Pulmonary artery endothelial cell (primary cell): ENCODE results near the gene UTS2R. TPM values are rescaled to one million over a fixed set of nuclear protein-coding genes. Genes with fewer than 3 reads are reported as not detected.
"Not testable (repeated sequence)": the region's sequence is repeated elsewhere in the genome, so short reads cannot be mapped to it uniquely, and the experiment has no call there.

Source experiments
- DNase-seq: peaks from one replicate; pipeline ENCODE4 v3.0.0-alpha.2; 2011; ENCODE audit warnings: low read depth, low spot score
- total RNA-seq: library from RNA; depleted of rRNA; stranded (reverse); fragments of >200 nt; gene quantifications from 2 replicates; pipeline ENCODE4 v1.2.3, GENCODE V29; 2014

Gene UTS2R
- total RNA-seq, 1 donor from 2014 or later, result not detected

DNA sequence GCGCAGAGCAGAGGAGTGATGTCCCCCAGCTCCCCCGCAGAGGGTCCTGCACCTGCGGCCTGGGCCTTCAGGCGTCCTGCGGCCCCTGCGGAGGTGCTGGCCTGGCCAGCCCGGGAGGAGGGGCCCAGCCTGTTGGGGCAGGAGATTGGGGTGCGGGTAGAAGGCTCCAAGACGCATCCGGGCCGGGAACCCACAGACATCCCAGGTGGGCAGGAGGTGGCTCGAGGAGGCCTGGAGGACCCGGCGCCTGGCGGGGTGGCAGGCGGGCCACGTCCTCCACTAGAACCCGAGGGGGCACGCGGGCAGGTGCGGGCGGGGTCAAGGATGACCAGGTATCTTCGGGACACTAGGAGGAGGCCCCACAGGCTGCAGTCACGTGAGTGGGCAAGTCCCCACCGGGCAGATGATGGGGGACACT is 37.4 kb upstream of the UTS2R start:
- no peak for DNase-seq

- DNase-seq, result no peak
Measured at GRCh38 chr17:82334622-82335394, 36.8 kb upstream of the UTS2R start.

GRCh38 chr17:82338858-82339633 is 32.5 kb upstream of the UTS2R start:
- no peak for DNase-seq

GRCh38 chr17:82339634-82340580 is 31.7 kb upstream of the UTS2R start:
- no peak for DNase-seq

DNA sequence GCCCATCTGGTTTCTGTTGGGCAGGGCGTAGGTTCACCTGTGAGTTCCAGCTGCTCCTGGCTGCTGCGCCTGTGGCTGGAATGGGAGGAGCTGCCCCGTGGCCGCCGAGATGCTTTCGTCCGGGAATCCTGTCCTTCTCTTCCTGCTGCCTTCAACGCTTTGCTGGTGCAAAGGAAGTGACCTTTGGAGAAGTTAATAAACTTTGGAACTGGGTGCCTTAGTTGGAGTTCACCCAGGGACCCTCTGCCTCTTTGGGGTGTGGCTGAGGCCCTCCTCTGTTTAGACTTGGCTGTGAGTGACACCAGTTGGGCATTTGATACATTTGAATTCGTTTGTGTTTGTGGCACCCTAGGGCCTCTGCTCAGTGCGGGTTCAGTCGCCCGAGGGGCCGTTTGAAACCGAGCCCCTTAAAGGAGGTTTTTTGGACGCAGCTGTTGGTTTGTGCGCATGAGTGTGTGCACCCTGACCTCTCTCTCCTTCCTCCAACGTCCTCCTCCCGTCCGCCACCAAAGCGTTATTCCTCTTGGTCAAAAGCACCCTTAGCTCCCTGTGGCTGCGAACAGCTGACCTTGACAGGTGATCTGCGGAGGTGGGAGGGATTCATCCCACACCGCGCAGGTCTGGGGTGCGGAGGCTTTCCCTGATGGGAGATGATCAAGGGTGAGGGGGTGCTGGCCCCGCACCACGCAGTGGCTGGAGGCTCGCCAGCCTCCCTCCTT is 29.0 kb upstream of the UTS2R start:
- no peak for DNase-seq

DNA sequence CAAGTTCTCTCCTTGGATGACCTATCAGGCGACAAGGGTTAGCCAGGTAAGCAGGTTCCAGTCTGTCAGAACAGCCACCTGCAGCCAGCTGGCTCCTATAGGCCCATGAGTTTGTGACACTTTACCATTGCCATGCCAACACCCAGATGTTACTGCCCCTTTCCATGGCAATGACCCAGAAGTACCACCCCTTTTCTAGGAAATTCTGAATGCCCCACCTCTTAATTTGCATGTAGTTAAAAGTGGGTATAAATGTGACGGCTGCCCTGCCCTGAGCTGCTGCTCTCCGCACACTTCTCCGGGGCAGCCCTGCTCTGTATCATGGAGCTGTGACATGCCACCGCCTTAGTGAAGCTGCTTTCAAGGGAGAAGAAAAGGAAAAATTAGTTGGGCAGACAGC is 28.0 kb upstream of the UTS2R start:
- no peak for DNase-seq

DNA sequence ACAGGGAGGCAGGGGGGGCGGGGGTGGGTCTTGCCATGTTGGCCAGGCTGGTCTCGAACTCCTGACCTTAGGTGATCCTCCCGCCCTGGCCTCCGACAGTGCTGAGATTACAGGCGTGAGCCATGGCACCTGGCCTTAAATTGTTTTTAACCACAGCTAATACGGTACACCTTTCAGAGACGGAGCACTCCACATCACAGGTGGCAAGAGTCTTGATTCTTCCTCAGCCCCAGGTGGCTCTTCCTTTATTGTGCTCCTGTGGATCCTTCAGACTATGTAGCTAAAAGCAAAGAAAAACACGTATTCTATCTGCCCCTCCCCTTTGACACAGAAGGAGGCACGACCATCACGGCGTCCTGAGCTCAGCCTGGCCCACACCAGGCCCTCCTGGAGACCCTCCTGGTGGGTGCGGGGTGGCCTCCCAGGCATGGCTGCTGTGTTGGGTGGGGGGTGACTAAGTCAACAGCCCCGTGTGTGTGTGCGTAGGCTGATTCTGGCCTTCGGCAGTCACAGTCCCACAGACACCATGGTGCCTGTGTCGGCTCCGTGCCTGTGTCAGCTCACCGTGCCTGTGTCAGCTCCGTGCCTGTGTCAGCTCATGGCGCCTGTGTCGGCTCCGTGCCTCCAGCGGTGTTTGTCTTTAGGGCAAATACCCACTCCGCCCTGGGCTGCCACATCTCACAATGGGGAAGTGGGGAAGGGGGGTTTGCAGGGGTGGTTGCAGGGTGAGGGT is 27.2 kb upstream of the UTS2R start:
- DNase-seq, result no peak

DNA sequence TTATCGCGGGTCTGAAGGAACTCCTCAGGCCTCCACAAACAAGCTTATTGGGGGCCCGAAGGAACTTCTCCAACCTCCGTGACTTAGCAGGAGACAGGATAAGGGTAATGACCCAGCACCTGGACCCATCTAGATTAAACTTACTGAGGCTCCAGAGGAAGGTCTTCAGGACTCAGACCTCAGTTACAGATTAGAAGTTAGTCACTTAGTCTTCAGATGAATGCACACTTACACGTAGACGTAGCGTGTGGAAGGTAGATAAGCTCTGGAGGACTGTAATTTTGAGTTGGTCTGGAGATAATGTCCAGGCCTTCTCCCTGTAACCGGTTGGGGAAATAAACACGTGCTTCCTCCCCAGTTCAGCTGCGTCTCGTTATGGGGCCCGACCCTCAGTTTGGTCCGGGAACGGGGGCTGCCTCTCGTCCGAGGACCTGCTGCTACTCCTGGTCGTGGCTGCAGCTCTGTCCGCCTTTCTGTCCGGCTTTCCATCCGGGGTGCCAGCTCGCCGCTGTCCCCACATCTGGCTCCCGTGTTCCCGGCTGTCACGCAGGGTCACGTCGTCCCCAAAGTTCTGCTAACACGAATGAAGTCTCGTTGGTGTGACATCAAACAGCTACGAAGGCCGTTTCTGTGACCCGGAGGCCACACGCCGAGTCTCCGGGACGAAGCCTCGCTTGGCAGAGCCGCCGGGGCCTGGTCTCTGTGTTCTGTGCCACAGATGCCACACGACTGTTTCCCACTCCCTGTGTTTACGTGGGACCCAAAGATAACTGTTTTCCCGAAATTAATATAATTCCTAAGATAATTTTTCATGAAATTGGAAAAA is 26.2 kb upstream of the UTS2R start:
- no peak for DNase-seq

DNA sequence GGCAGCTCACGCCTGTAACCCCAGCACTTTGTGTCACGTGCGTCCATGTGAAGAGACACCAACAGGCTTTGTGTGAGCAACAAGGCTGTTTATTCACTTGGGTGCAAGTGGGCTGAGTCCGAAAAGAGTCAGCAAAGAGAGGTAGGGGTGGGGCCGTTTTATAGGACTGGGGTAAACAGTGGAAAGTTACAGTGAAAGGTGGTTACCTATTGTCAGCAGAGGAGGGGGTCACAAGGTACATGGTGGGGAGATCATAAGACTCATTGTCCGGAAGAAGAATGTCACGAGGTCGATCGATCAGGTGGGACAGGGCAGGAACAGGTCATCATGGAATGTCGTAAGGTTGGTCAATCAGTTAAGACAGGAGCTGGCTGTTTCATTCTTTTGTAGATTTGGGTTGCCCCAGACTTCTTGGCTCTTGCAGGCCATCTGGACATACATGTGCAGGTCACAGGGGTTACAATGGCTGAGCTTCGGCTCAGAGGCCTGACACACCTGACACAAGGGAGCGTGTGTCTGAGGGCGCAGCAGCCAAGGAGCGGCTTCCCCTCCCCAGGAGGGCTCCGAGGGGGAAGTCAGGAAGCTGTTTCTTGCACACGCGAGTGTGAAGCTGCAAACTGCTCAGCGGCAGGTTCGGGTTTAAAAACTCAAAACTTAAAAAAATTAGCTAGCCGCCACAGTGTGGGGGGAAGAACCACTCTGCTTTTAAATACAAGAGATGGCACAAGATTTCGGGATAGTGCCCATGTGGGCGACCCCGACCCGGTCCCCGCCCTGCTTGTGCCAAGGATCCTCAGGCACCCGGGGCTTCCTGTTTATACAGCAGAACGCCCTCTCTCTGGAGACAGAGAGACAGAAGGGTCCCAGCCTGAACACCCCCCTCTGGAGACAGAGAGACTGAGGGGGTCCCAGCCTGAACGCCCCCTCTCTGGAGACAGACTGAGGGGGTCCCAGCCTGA is 24.9 kb upstream of the UTS2R start:
- no peak for DNase-seq

DNA sequence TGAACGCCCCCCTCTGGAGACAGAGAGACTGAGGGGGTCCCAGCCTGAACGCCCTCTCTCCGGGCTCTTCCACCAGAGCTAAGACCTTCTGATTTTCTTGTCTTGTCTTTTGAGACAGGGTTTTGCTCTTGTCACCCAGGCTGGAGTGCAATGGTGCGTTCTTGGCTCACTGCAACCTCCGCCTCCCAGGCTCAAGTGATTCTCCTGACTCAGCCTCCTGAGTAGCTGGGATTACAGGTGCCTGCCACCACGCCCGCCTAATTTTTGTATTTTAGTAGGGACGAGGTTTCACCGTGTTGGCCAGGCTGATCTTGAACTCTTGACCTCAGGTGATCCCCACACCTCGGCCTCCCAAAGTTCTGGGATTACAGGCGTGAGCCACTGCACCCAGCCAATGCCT is 23.6 kb upstream of the UTS2R start:
- DNase-seq, result not testable (repeated sequence)

- DNase-seq, result no peak
Measured at GRCh38 chr17:82348434-82348833, 23.1 kb upstream of the UTS2R start.

DNA sequence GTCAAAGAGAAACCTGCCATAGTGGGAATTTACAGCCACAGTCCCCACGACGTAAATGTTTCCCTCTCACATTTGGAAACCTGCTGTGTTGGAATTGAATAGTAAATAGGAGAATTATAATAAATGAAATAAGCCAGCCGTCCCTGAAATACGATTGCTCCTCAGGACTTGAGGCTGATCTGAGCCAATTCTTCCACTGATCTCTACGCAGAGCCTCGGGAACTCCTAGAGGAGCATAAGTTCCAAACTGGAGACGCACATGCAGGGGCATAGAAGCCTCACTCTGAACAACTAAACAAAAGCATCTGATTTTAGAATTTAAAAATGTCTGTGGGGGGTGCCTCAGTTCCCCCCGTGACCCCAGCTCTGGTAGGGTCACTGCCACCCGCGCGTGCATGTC is 22.7 kb upstream of the UTS2R start:
- no peak for DNase-seq

GRCh38 chr17:82349287-82349701 is 22.3 kb upstream of the UTS2R start:
- no peak for DNase-seq

- no peak for DNase-seq
Measured at GRCh38 chr17:82350182-82351030, 21.2 kb upstream of the UTS2R start.

- DNase-seq, result no peak
Measured at GRCh38 chr17:82351254-82351712, 20.3 kb upstream of the UTS2R start.

DNA sequence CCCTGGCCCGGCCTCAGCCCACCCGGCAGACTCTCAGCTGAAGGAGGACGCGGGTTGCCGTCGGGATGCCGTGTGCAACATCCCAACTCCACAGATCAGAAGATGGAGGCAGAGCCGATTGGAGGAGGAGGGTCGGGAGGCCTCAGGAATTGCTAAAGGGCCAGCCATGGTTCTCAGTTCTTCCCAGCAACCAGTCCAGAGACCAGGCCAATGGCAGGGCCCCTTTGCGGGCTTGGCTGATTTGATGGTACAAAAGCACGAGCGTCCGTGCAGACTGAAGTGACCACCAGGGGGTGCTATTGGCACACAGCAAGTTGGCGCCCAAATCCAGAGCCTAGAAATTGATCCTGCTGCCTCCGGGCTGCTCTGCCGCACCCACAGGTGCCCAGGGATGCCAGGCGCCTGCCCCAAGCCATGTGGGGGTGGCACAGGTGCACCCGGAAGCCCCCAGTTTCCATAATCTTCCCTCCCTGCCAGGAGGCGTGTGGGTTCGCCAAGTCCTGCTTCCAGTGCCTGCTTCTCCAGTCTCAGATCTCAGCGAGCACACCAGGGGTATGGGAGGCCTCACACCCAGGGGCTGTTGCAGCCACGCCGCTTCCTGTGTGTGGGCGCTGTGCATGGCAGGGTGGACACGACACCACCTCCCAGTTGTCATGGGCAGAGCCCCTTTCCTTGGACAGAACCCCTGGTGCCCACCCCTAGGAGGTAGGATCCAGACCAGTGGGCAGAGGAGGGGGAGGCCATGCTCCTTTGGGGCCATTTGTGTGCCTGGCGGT is 19.7 kb upstream of the UTS2R start:
- peak; percentile 66 for DNase-seq
